ENCODE data around the gene UBE2I.
"Not testable (repeated sequence)": the region's sequence is repeated elsewhere in the genome, so short reads cannot be mapped to it uniquely, and the experiment has no call there.

DNA sequence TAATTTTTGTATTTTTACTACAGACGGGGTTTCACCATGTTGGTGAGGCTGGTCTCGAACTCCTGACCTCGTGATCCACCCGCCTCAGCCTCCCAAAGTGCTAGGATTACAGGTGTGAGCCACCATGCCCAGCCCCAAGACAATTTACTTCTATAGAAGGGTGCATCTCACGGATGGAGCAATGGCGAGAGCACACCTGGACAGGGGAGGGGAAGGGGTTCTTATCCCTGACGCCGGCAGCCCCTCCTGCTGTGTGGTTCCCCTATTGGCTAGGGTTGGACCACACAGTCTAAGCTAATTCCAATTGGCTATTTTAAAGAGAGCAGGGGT is 12.8 kb upstream of the UBE2I start:
- TF ChIP-seq, protein P1, sequence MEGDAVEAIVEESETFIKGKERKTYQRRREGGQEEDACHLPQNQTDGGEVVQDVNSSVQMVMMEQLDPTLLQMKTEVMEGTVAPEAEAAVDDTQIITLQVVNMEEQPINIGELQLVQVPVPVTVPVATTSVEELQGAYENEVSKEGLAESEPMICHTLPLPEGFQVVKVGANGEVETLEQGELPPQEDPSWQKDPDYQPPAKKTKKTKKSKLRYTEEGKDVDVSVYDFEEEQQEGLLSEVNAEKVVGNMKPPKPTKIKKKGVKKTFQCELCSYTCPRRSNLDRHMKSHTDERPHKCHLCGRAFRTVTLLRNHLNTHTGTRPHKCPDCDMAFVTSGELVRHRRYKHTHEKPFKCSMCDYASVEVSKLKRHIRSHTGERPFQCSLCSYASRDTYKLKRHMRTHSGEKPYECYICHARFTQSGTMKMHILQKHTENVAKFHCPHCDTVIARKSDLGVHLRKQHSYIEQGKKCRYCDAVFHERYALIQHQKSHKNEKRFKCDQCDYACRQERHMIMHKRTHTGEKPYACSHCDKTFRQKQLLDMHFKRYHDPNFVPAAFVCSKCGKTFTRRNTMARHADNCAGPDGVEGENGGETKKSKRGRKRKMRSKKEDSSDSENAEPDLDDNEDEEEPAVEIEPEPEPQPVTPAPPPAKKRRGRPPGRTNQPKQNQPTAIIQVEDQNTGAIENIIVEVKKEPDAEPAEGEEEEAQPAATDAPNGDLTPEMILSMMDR (conservative IDR thresholded peaks at IDR 0.05; ENCODE audit: low read depth, low read length): not testable (repeated sequence)
- TF ChIP-seq EZH2 (IDR thresholded peaks at IDR 0.05; ENCODE audit: low read length, unreplicated experiment): not testable (repeated sequence)

Data from PC-3 (cell line).